Measurements from ENCODE around the gene MYO9A. TPM values are rescaled to one million over a fixed set of nuclear protein-coding genes. Genes with fewer than 3 reads are reported as not detected.
"Not testable (repeated sequence)": the region's sequence is repeated elsewhere in the genome, so short reads cannot be mapped to it uniquely, and the experiment has no call there.

Gene MYO9A
- total RNA-seq, 1 donor = 18.3 TPM

- no peak for DNase-seq (ENCODE audit: low read depth in 2 of 3, low spot score in 2 of 3)
Measured at GRCh38 chr15:72139667-72140066, 21.7 kb upstream of the MYO9A start.

GRCh38 chr15:72136170-72137051 lies 18.5 kb upstream of the MYO9A start:
- DNase-seq (ENCODE audit: low read depth in 2 of 3, low spot score in 2 of 3) = no peak

- DNase-seq (ENCODE audit: low read depth in 2 of 3, low spot score in 2 of 3) = no peak
Measured at GRCh38 chr15:72135719-72136118, 17.8 kb upstream of the MYO9A start.

GRCh38 chr15:72133211-72133610 lies 15.3 kb upstream of the MYO9A start:
- no peak for DNase-seq (ENCODE audit: low read depth in 2 of 3, low spot score in 2 of 3)

GRCh38 chr15:72131922-72132321 lies 14.0 kb upstream of the MYO9A start:
- no peak for DNase-seq (ENCODE audit: low read depth in 2 of 3, low spot score in 2 of 3)

DNA sequence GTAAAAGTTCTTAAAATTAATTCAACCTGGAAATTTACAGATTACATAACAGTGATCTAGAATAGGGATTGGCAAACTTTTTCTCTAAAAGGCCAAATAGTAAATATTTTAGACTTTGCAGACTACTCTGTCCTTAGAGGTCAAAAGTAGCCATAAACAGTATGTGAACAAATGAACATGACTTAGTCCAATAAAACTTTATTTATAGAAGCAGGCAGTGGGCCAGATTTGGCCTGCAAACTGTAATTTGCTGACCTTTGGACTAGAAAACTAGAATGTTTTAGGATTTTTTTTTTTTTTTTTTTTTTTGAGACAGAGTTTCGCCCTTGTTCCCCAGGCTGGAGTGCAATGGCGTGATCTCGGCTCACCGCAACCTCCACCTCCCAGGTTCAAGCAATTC lies 12.3 kb upstream of the MYO9A start:
- no peak for DNase-seq (ENCODE audit: low read depth in 2 of 3, low spot score in 2 of 3)

DNA sequence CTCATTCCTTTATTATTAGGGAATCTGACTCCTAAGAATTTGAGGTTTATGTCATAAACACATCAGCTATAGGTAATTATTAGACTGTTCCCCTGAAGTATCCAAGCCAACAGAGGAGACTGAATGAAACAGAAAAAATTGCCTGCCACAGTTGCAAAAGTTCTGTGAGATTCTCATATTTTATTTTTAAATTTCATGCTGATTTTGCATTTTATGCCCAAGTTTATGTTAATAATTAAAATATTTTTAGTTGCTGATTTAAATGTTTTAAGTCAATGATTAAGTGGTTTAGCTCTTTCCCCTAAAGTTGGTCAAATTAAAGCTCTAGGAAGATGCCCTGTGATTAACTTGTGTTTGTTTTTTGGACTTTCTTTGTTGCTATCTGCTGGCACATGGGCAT lies 10.4 kb upstream of the MYO9A start:
- DNase-seq (ENCODE audit: low read depth in 2 of 3, low spot score in 2 of 3) = no peak

- DNase-seq (ENCODE audit: low read depth in 2 of 3, low spot score in 2 of 3) = no peak
Measured at GRCh38 chr15:72127724-72128322, 9.9 kb upstream of the MYO9A start.

DNA sequence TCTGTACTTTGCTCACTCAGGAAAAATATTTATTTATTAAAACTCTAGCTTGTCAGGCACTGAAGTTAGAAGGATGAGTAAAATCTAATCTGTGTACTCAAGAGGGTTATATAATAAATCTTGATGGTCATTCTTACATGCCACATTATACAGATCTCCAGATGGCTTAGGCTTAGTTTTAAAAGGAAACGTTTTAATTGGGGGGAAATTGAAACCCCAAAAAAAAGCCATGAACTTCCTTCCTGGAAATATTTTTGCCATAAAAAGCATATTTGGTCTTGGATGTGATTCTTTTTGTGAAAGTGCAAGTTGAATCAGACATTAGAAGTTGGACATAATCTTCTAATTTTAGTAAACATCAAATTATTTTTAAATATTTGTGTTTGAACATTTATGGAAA lies 6.3 kb upstream of the MYO9A start:
- DNase-seq (ENCODE audit: low read depth in 2 of 3, low spot score in 2 of 3) = no peak

GRCh38 chr15:72117486-72118016 lies 399 bp downstream of the MYO9A start:
- peak in 2 of 3 donors; percentile 79 to 87 for DNase-seq (ENCODE audit: low read depth in 2 of 3, low spot score in 2 of 3)

DNA sequence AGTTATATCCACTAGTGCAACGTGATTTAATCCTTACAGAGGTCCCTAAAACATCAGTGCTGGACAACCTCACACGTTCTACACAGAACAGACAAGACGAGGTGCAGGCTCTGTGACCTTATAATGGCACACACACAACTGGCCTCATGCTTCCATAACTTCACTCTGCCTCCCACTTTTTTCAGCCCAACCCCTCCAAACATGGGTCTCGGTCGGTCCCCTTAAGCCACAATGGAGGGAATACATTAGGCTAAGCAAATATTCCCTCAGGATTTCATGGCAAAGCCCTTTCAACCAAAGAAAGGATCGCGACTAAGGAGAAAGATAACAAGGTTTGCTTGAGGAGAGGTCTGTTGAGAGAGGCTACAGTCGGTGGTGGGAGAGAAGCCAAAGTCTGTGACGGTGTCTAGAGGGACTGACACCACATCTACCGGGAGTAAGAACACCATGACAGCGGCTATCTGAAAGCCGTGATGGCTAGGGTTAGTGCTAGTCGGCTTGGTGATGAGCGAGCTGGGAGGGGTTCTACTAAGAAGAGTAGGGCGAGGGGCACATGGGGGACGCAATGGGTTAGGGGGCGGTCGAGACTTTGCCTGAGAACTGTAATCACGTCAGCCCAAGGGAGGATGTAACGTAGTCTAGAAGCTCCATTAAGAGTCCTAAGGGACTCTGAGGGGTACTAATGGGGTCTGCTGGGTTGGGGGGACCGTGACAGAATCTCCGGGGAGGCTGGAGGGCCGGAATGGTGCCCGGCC lies 1.0 kb downstream of the MYO9A start:
- peak in 1 of 3 donors; percentile 12 for DNase-seq (ENCODE audit: low read depth in 2 of 3, low spot score in 2 of 3)

DNA sequence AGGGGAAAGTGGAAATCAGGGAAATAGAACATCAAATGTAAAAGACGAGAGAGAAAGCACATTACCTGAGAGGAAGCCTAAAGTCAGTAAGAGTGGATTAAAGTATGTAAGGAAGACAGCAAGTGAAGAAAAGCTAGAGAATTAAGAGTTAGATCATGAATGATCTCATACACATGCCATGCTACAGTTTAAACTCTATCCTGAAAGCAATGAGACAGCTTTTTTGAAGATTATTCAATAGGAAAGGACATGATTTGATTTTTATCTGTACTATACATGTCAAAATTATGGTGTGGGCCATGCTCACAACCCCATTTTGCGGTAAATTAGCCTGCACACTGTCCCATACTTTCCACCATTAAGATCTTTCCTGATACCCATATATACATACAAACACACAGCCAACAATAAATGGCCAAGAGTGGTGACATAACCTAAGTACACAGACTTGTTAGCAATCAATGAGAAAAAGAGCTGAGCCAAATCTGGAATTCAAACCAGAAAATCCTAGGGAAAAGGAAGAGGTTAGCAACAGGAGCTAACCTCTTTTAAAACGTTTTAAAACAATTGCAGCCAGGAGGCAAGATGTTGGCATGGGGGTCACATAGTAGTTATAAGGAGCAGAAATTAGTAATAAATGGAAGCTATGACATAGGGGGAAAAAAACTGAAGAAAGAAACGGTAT lies 4.5 kb downstream of the MYO9A start:
- DNase-seq (ENCODE audit: low read depth in 2 of 3, low spot score in 2 of 3) = no peak

GRCh38 chr15:72112805-72113204 lies 5.1 kb downstream of the MYO9A start:
- no peak for DNase-seq (ENCODE audit: low read depth in 2 of 3, low spot score in 2 of 3)

DNA sequence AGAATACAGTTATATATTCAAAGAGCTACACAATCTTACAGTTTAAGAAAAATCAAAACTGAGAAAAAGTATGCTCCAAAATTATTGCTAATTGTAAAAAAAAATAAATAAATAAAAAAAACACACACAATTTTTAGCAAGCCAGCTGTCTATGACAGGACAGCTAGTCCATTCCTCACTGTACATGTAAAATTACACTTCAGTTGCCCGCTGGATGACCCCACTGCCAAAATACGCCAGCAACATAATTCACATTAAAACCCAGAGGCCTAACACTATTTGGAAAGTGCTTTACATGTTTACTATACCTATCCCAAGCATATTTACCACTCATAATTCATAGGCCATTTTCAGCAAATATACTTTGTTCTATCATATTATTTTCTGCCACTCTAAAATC lies 5.8 kb downstream of the MYO9A start:
- no peak for DNase-seq (ENCODE audit: low read depth in 2 of 3, low spot score in 2 of 3)

DNA sequence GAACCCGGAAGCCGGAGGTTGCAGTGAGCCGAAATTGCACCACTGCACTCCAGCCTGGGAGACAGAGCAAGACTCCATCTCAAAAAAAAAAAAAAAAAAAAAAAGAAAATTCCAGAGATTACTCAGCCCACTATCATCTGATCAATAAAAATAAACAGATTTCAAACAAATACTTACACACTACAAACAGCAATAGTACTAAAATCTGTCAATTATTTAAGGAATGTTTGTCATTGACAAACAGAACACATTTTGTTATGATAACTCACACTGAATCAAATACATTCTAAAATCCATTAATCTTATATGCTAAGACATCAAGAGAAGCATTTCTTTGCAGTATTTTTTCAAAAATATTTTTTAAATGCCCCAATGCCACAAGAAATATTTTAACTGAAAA lies 7.6 kb downstream of the MYO9A start:
- DNase-seq (ENCODE audit: low read depth in 2 of 3, low spot score in 2 of 3) = no peak

DNA sequence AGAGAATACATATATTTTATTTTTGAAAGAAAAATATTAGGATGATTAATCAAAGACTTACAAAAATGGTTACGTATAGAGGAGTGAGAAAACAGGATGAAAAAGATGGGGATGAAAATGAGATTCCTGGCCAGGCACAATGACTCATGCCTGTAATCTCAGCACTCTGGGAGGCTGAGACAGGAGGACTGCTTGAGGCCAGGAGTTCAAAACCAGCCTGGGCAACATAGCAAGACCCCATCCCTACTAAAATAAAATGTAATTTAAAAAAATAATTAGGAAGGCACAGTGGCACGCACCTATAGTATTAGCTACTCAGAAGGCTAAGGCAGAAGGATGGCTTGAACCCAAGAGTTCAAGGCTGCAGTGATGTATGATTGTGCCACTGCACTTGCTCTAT lies 11.9 kb downstream of the MYO9A start:
- no peak for DNase-seq (ENCODE audit: low read depth in 2 of 3, low spot score in 2 of 3)

DNA sequence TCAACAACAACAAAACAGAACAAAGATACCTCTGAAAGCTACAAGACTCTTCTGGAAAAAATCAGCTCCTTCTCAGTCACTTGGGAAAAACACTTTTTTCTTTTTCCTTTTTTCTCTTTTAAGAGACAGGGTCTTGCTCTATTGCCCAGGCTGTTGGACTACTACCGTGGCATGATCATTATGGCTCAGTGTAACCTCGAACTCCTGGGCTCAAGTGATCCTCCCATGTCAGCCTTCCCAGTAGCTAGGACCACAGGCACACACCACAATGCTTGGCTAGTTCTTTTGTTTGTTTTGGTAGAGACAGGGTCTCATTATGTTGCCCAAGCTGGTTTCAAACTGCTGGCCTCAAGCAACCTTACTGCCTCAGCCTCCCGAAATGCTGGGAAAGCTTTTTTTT lies 12.8 kb downstream of the MYO9A start:
- no peak for DNase-seq (ENCODE audit: low read depth in 2 of 3, low spot score in 2 of 3)

- not testable (repeated sequence) for DNase-seq (ENCODE audit: low read depth in 2 of 3, low spot score in 2 of 3)
Measured at GRCh38 chr15:72100551-72100950, 17.4 kb downstream of the MYO9A start.

DNA sequence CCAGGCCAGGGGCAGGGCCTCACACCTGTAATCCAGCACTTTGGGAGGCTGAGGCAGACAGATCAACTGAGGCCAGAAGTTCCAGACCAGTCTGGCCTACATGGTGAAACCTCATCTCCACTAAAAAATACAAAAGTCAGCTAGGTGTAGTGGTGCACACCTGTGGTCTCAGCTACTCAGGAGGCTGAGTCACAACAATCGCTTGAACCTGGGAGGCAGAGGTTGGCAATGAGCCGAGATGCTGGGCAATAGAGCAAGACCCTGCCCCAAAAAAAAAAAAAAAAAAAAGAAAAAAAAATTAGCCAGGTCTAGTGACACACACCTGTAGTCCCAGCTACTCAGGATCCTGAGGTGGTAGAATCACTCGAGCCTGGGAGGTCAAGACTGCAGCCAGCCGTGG lies 18.8 kb downstream of the MYO9A start:
- no peak for DNase-seq (ENCODE audit: low read depth in 2 of 3, low spot score in 2 of 3)

- DNase-seq (ENCODE audit: low read depth in 2 of 3, low spot score in 2 of 3) = no peak
Measured at GRCh38 chr15:72098040-72098439, 19.9 kb downstream of the MYO9A start.

DNA sequence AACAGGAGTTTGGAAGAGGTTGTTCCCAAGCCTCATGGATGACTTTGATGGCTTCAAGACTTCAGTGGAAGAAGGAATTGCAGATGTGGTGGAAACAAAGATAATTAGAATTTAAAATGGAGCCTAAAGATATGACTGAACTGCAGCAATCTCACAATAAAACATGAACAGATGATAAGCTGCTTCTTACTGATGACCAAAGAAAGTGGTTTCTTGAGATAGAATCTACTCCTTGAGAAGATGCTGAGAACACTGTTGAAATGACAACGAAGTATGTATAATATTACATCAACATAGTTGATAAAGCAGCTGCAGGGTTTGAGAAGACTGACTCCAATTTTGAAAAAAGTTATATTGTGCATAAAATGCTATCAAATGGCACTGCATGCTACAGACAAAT lies 21.2 kb downstream of the MYO9A start:
- no peak for DNase-seq (ENCODE audit: low read depth in 2 of 3, low spot score in 2 of 3)
